ENCODE data around the gene CTXND2. TPM values are rescaled to one million over a fixed set of nuclear protein-coding genes. Genes with fewer than 3 reads are reported as not detected.

CTXND2 gene
- total and polyA plus RNA-seq, 2 of the 13 experiments (the other 11 are each of a cell fraction or from before 2014, with no cell fraction given): not detected

DNA sequence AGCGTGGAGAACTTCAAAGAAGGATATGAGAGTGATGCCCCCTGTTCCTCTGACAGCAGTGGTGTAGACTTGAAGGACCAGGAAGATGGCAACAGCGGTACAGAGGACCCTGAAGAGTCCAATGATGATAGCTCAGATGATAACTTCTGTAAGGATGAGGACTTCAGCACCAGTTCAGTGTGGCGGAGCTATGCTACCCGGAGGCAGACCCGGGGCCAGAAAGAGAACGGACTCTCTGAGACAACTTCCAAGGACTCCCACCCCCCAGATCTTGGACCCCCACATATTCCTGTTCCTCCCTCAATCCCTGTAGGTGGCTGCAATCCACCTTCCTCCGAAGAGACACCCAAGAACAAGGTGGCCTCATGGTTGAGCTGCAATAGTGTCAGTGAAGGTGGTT is 73.7 kb downstream of the CTXND2 start (continued):
- TF ChIP-seq NONO (IDR thresholded peaks at IDR 0.05): no peak
- TF ChIP-seq NONO (CRISPR knock-in tag; conservative IDR thresholded peaks at IDR 0.05): no peak
- TF ChIP-seq ZNF282 (IDR thresholded peaks at IDR 0.05; ENCODE audit: partially characterized antibody): no peak
- no peak for TF ChIP-seq ZFP62 (CRISPR knock-in tag; IDR thresholded peaks at IDR 0.05)
- no peak for TF ChIP-seq ZKSCAN1 (IDR thresholded peaks at IDR 0.05; ENCODE audit: low read length)
- TF ChIP-seq, protein P1, sequence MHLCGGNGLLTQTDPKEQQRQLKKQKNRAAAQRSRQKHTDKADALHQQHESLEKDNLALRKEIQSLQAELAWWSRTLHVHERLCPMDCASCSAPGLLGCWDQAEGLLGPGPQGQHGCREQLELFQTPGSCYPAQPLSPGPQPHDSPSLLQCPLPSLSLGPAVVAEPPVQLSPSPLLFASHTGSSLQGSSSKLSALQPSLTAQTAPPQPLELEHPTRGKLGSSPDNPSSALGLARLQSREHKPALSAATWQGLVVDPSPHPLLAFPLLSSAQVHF (CRISPR knock-in tag; IDR thresholded peaks at IDR 0.05): no peak
- no peak for TF ChIP-seq ZNF33B (CRISPR knock-in tag; IDR thresholded peaks at IDR 0.05)
- no peak for TF ChIP-seq CBX1 (IDR thresholded peaks at IDR 0.05; ENCODE audit: low read depth)
- TF ChIP-seq IRF1 (CRISPR knock-in tag; IDR thresholded peaks at IDR 0.05; ENCODE audit: low read depth): no peak
- TF ChIP-seq PHF21A (CRISPR knock-in tag; IDR thresholded peaks at IDR 0.05): no peak

DNA sequence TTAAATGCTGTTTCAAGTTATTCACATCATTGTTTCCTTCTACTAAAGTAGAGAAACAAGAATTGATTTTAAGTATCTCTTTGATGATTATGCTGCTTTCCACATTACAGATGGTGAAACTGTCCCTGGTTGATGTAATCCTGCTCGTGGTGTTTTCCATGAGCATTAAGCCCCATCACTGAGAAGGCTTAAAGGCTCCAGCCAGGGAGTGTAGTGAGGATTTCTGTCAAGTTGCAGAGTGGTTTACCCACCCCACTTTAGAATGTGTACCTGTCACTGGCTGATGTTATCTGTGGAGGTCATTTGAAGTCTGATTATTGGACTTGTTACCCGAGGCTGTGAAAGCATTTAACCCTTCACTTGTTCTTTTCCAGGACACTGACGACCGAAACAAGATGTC is 74.8 kb downstream of the CTXND2 start:
- ATAC-seq (peak; percentile 53), FAIRE-seq (no peak), DNase-seq (ENCODE audit: low spot score) (no peak)
- Histone ChIP-seq H3K9me3 (ENCODE audit: low read length) (no peaks in the 10 kb centered on the region), H3K4me3 (replicated peaks in 1 of 3; ENCODE audit: insufficient read depth in 1 of 3, low read depth in 2 of 3, low read length in 3 of 3) (no peak overlapping the region), H2AFZ (ENCODE audit: low read length) (no peak overlapping the region), H3K36me3 (replicated peaks in 1 of 2; ENCODE audit: control insufficient read depth in 1 of 2, insufficient read depth in 2 of 2, low read length in 2 of 2) (peaks cover 31 to 75% of the 10 kb centered on the region in 2 experiments), H4K20me1 (ENCODE audit: insufficient read depth, low read length) (0 out of 2 replicates have a peak, but pooled peaks cover 8% of the 10 kb centered on the region), H3K27me3 (ENCODE audit: control insufficient read depth in 1 of 2, insufficient read depth in 2 of 2, low read length in 2 of 2) (no peaks in the 10 kb centered on the region), H3K4me1 (ENCODE audit: insufficient read depth, low read length) (peaks cover 12% of the 10 kb centered on the region; the same call in 1 of the 2 replicates), H3K79me2 (ENCODE audit: insufficient read depth, low read length) (no peaks in the 10 kb centered on the region), H3K27ac (ENCODE audit: extremely low read length, insufficient read depth, low read length) (no peak overlapping the region), H3K9ac (ENCODE audit: insufficient read depth, low read depth, low read length) (no peak overlapping the region), H3K4me2 (ENCODE audit: low read depth, low read length) (no peak overlapping the region)
- POLR2A ChIA-PET: interaction anchor here (1.0 to 3.0 kb wide), 5 partner anchors 9 to 45 kb away, joined by 3 to 12 read pairs (median 5); partner anchors contain the start of genes ANXA9, CERS2 and MINDY1
- 69% methylated on average over 4 of the region's 4 CpGs for WGBS (ENCODE audit: low lambda C conversion rate)
- peak; percentile 80 for TF ChIP-seq ZNF652 (CRISPR knock-in tag; IDR thresholded peaks at IDR 0.05; ENCODE audit: borderline replicate concordance, low read depth)
- 0 out of 2 replicates have a peak, but pooled peaks have one; percentile 12 for TF ChIP-seq RBFOX2 (IDR thresholded peaks at IDR 0.05; ENCODE audit: low read depth, low read length)
- TF ChIP-seq, protein P2, sequence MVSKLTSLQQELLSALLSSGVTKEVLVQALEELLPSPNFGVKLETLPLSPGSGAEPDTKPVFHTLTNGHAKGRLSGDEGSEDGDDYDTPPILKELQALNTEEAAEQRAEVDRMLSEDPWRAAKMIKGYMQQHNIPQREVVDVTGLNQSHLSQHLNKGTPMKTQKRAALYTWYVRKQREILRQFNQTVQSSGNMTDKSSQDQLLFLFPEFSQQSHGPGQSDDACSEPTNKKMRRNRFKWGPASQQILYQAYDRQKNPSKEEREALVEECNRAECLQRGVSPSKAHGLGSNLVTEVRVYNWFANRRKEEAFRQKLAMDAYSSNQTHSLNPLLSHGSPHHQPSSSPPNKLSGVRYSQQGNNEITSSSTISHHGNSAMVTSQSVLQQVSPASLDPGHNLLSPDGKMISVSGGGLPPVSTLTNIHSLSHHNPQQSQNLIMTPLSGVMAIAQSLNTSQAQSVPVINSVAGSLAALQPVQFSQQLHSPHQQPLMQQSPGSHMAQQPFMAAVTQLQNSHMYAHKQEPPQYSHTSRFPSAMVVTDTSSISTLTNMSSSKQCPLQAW (CRISPR knock-in tag; IDR thresholded peaks at IDR 0.05): no peak
- in situ Hi-C loops (cut with HindIII; ENCODE audit: extremely low pct_ligation_motif_present, low pct_unique_long_range_greater_than_20kb): no loop called here
- intact Hi-C loops (cut with micrococcal nuclease; ENCODE audit: unreplicated experiment): no loop called here
- no TSS peak for BruUV-seq (replicated peaks)
- CTCF ChIA-PET (ENCODE audit: low intra/inter-chr PET ratio, low total read pairs): interaction anchor here (0.9 kb wide), 1 partner anchor 18 kb away, joined by 5 read pairs; no protein-coding TSS in a partner anchor
